Adrenal gland (tissue), 5 donors: ENCODE results near the gene NOS1.

Experiments used
- CTCF ChIP-seq, 6 experiments: fragments of 450-650 bp in 4 of 6; fragments of 200-600 bp in 2 of 6; sonication (generic) in 1 of 6; IDR thresholded peaks; 1 replicate in 5 of 6; 2 replicates in 1 of 6; pipeline versions ENCODE4 v1.5.1 to v1.8.0; 2016 to 2021; ENCODE audit warnings: antibody characterized with exemption in 6 of 6, mild to moderate bottlenecking in 2 of 6, moderate library complexity in 1 of 6
- POLR2A ChIP-seq, 2 donors: fragments of 450-650 bp; IDR thresholded peaks; one replicate each; pipeline ENCODE4 v1.6.1; 2017; ENCODE audit warnings: antibody characterized with exemption in 2 of 2, mild to moderate bottlenecking in 2 of 2, moderate library complexity in 1 of 2
- donor health status: DM: no; HTN: no; CAD: no.

- TF ChIP-seq POLR2A (IDR thresholded peaks at IDR 0.05) = no peak
- no peak for TF ChIP-seq CTCF (IDR thresholded peaks at IDR 0.05)
Observed at GRCh38 chr12:117380083-117380482, 18.7 kb upstream of the NOS1 start.
